GM18511 (cell line): ENCODE results near the gene IPO13.

ENCODE experiments used
- ATAC-seq: cut with Tn5 transposase; IDR thresholded peaks from one replicate; pipeline ENCODE4 v1.9.1; 2021; ENCODE audit warnings: mild to moderate bottlenecking, moderate library complexity; ENCODE audit not compliant: unreplicated experiment

IPO13 gene

DNA sequence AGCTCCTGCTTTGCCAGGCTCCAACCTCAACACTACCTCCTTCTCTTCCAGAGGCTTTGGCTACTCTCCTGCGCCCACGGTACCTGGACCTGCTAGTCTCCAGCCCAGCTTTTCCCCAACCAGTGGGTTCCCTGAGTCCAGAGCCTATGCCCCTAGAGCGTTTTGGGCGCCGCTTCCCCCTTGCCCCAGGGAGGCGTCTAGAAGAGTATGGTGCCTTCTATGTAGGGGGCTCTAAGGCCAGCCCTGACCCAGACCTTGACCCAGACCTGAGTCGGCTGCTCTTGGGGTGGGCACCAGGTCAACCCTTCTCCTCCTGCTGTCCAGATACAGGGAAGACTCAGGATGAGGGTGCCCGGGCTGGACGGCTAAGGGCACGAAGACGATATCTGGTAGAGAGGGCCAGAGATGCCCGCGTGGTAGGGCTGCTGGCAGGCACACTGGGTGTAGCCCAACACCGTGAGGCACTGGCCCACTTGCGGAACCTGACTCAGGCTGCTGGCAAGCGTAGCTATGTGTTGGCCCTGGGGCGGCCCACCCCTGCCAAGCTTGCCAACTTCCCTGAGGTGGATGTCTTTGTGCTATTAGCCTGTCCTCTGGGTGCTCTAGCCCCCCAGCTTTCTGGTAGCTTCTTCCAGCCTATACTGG lies 24.7 kb downstream of the IPO13 start:
- ATAC-seq, result no peak

DNA sequence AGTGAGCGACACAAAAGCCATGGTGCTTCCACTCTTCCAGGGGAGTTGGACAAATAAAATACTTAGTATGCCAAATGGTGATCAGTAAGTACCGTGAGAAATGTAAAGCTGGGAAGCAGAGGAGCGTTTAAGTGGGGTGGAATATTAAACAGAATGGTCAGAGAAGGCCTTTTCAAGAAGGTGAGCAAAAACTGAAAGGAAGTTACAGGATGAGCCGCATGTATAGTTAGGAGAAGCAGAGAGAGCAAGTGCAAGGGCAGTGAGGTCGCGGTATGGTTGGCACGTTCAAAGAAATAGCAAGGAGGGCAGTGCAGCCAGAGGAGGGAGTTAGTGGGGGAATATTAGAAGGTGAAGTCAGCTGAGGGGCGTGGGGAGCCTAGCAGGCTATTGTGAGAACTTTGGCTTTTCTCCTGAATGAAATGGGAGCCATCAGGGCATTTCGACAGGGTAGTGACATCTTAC lies 27.3 kb downstream of the IPO13 start:
- ATAC-seq, result no peak

DNA sequence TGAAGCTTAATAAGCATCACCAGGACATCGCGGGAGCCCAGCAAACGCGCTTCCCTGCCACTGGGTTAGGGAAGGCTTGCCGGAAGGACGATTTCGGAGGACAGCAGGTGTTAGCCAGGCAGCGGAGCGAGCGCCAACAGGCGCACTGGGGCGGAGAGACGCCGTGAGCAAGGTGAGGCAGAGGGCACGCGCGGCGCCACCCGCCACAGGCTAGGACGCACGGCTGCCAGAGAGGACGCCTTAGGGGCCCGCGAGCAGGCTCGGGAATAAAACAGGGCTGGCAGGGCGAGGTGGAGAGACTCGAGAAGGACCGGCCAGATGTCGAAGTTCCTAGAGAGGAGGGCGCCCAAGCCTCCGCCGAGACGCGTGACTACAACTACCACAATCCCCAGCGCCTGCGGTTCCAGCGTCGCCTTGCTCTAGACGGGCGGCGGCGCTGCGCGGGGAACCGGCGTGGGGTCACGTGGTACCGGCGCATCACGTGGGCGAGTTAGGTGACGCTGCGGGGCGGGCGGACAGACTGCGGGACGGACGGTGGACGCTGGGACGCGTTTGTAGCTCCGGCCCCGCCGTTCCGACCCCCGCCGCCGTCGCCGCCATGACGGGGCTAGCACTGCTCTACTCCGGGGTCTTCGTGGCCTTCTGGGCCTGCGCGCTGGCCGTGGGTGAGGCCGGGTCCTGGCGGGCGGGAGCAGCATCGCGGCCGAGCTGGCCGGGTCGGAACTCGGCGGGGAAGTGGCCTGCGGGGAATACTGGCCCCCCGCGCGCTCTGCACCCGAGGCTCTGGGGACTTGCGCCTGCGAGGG lies 27.9 kb downstream of the IPO13 start, which contains the start of gene ATP6V0B:
TSS of gene ATP6V0B (plus strand) at position 518 of the 806 bp plus-strand sequence. CDS start at position 599, 81 bp downstream.
- peak; percentile 67 for ATAC-seq

GRCh38 chr1:43975249-43975961 lies 28.7 kb downstream of the IPO13 start:
- peak; percentile 2 for ATAC-seq

- no peak for ATAC-seq
Observed at GRCh38 chr1:43976045-43976444, 29.3 kb downstream of the IPO13 start.

- ATAC-seq, result no peak
Observed at GRCh38 chr1:43976890-43977289, 30.1 kb downstream of the IPO13 start.

DNA sequence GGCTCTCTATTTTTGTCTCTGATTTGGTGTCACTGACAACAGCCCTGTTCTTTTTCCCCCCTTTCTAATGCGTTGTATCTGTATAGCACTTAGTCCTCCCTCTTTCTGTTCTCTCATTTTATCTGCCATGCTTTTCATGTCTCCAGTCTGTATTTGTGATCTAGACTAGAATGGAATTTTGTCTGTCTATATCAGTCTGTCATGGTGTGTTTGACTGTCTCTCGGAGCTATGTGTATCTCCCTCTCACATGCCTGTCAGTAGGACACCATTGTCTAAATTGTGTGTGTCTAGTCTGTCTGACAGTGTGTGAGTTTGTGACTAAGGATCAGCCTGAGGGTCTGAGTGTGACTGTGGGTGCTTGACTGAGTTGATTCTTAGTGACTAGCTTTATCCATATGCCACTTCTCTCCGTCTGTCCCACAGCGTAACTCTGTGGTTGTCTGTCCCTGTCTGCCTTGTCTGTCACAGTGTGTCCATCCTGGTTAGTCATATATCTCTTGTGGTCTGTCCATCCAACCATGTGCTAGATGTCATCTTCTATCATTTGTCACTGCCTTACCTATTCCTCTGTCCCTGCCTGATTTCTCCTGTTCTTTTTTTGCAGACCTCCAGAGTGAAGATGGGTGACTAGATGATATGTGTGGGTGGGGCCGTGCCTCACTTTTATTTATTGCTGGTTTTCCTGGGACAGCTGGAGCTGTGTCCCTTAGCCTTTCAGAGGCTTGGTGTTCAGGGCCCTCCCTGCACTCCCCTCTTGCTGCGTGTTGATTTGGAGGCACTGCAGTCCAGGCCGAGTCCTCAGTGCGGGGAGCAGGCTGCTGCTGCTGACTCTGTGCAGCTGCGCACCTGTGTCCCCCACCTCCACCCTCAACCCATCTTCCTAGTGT lies 30.9 kb downstream of the IPO13 start:
- ATAC-seq, result no peak

GRCh38 chr1:43978264-43978550 lies 31.5 kb downstream of the IPO13 start:
- ATAC-seq, result no peak

- ATAC-seq, result no peak
Observed at GRCh38 chr1:43978551-43979260, 32.0 kb downstream of the IPO13 start, which contains the start of gene B4GALT2. Gene B4GALT2, plus strand, starts transcription at chr1:43979210. Its CDS starts 1,951 bp downstream, at chr1:43981161.

DNA sequence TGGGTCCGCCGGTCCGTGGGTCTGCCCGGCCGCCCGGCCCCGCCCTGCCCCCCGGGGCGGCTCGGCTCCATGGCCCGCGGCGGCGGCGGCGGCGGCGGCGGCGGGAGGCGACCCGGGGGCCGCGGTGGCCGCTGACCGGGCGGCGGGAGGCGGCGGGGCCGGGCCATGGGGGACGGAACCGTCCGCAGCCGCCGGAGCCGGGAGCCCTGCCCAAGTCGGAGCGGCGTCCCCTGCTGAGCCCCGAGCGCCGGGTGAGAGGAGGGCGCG lies 32.4 kb downstream of the IPO13 start:
- no peak for ATAC-seq

DNA sequence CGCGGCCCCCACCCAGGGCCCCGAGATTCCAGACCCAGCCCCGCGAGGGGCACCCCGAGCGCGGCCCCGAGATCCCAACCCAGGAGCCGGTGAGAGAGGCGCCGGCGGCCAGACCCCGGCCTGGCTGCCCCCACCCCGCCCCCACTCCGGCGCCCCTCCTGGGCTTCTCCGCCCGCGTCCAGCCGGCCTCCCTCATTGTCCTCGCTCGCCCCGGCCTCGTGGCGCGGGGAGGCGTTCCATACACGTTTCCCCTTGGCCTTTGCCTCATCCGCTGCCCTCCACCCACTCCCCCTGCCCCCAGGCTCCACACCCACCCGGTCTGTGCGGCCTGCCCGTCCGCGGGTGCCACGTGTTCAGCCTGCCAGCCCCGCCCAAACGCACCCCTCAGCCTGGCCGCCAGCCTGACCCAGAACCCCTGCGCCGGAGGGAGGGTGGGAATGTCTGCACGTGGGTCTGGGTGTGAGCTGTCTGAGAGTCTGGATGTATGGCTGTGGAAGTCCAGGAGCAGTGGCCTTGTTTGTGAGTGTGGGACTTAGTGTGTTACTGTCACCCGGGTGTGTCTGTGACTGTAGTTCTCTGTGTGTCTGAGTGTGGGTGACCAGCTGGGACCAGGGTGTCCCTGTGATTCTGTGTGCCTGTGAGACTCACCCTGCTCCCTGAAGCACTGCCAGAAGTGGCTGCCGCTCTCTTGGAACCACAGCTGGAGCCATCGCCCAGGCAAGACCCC lies 32.9 kb downstream of the IPO13 start:
- no peak for ATAC-seq

- no peak for ATAC-seq
Observed at GRCh38 chr1:43980255-43981134, 33.7 kb downstream of the IPO13 start.

- ATAC-seq, result no peak
Observed at GRCh38 chr1:43981135-43981491, 34.4 kb downstream of the IPO13 start.

GRCh38 chr1:43981636-43982035 lies 34.9 kb downstream of the IPO13 start:
- ATAC-seq, result no peak

- ATAC-seq, result no peak
Observed at GRCh38 chr1:43982241-43982640, 35.5 kb downstream of the IPO13 start.

GRCh38 chr1:43982808-43983207 lies 36.1 kb downstream of the IPO13 start:
- no peak for ATAC-seq

DNA sequence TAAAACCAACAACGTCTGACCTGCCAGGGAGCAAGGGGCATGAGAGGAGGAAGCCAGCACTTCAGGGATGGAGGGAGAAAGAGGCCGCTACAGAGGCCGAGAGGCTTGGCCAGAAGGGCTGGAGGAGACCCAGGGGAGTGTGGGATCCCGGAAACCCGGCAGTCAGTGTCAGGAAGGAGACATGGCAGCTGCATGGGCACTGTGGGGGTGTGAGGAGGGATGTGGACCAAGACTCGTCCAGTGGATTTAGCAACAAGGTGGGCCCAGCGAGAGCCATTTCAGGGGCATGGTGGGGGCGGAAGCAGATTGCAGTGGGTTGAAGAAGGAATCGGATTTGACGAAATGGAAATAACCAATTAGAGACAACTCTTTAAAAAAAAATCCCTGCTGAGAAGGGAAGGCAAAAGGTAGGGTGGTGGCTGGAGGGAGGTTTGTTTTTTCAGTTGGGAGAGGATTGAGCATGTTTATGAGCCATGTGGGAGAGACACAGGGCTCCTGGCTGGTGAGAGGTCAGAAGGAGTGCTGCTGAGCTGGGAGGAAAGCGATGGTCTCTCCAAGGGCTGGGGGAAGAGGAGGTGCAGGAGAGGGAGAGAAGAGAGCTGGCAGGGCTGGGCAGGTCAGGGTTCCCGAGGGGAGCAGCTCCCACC lies 36.6 kb downstream of the IPO13 start:
- ATAC-seq, result no peak

- ATAC-seq, result no peak
Observed at GRCh38 chr1:43984855-43985254, 38.1 kb downstream of the IPO13 start.
